Sigmoid colon (tissue), 4 donors: ENCODE data around the gene VAMP2.

Experiments
- POLR2AphosphoS5 ChIP-seq, 4 donors: sonication (generic); formaldehyde crosslinking; IDR thresholded peaks; one replicate each; pipeline ENCODE4 v1.6.1; 2017; ENCODE audit warnings: antibody characterized with exemption in 4 of 4
- TF ChIP-seq, protein P1 (sequence below), 4 experiments: fragments of 450-650 bp in 3 of 4; fragments of 200-600 bp in 1 of 4; IDR thresholded peaks; one replicate each; pipeline ENCODE4 v1.5.1; 2016 to 2019; ENCODE audit warnings: antibody characterized with exemption in 4 of 4, mild to moderate bottlenecking in 3 of 4, moderate library complexity in 2 of 4

DNA sequence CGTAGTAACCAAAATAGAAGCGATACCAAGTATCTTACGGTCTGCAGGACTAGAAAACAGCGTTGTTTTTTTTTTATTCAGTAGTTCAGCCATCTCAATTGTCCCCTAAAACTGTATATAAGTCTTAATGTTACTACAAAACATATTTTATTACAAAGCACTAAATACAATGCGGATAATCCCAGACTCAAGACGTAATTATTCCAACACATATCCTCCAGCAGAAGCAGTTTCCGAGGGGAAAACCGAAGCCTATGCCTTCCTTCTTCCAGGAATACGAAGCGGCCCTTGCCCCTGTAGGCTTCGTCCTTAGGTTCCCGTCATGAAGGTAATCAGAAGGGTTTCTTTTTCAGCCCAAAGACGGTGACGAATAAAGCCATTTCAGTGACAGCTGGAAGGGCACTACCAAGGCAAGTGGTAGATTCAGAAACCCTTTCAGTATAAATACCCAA, 11.1 kb upstream of the VAMP2 start:
- TF ChIP-seq, protein P1, sequence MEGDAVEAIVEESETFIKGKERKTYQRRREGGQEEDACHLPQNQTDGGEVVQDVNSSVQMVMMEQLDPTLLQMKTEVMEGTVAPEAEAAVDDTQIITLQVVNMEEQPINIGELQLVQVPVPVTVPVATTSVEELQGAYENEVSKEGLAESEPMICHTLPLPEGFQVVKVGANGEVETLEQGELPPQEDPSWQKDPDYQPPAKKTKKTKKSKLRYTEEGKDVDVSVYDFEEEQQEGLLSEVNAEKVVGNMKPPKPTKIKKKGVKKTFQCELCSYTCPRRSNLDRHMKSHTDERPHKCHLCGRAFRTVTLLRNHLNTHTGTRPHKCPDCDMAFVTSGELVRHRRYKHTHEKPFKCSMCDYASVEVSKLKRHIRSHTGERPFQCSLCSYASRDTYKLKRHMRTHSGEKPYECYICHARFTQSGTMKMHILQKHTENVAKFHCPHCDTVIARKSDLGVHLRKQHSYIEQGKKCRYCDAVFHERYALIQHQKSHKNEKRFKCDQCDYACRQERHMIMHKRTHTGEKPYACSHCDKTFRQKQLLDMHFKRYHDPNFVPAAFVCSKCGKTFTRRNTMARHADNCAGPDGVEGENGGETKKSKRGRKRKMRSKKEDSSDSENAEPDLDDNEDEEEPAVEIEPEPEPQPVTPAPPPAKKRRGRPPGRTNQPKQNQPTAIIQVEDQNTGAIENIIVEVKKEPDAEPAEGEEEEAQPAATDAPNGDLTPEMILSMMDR (IDR thresholded peaks at IDR 0.05): no peak
- no peak for TF ChIP-seq POLR2AphosphoS5 (IDR thresholded peaks at IDR 0.05)
